K562 (cell line): ENCODE results near the gene PIM3. TPM values are rescaled to one million over a fixed set of nuclear protein-coding genes. Genes with fewer than 3 reads are reported as not detected.

Experiments used
- ATAC-seq: fragments of 200-7000 bp; cut with Tn5 transposase; 3 replicates; pipeline ENCODE4 v1.9.1; 2020; ENCODE audit warnings: moderate library complexity
- BruUV-seq: library from RNA; stranded (reverse); fragments of 400-500 nt; replicated peaks from 2 replicates; lab custom pipeline; 2021; lab: Mats Ljungman, UMichigan
- CTCF ChIA-PET: fragments of 300-600 bp; formaldehyde crosslinking; extraction: SDS; loops from one replicate; lab custom pipeline; 2021; ENCODE audit warnings: low intra/inter-chr PET ratio; lab: Yijun Ruan, JAX
- POLR2A ChIA-PET: fragments of 300-600, 350-650 bp; sonication (Branson Sonifier 250); formaldehyde crosslinking; extraction: SDS; loops from one replicate; lab custom pipeline; 2021; ENCODE audit warnings: antibody characterized with exemption, inconsistent platforms; lab: Yijun Ruan, JAX
- DNase-seq, 4 experiments: peaks; one replicate each; pipeline versions ENCODE4 v3.0.0 to v3.0.0-alpha.2; 2011 to 2018; ENCODE audit warnings: low spot score in 3 of 4, mixed read lengths in 3 of 4; ENCODE audit errors: extremely low read depth in 1 of 4
- FAIRE-seq: peaks from 2 replicates; lab custom pipeline; 2011; peaks lifted over from hg19 to GRCh38; lab: Jason Lieb, UNC
- H2AFZ ChIP-seq: 2 replicates; pipeline ENCODE4 v1.6.0; 2011; ENCODE audit warnings: low read depth, low read length, control low read depth, inconsistent platforms
- H3K27ac ChIP-seq: fragments of 200-600 bp; 3 replicates; pipeline ENCODE4 v1.8.0; 2011; ENCODE audit warnings: low read depth, mild to moderate bottlenecking, control low read depth, inconsistent platforms, low read length, moderate library complexity, mixed read lengths; ENCODE audit errors: extremely low read depth
- H3K27me3 ChIP-seq, 2 experiments: fragments of 300-600 bp in 1 of 2; 2 replicates in 1 of 2; 3 replicates in 1 of 2; pipeline versions ENCODE4 v1.6.0 to v1.8.0; 2011; ENCODE audit warnings: inconsistent platforms in 2 of 2, low read length in 2 of 2, mild to moderate bottlenecking in 1 of 2, mixed read lengths in 1 of 2, moderate library complexity in 1 of 2; ENCODE audit not compliant: control insufficient read depth in 2 of 2, insufficient read depth in 2 of 2
- H3K36me3 ChIP-seq: fragments of 300-600 bp; 3 replicates; pipeline ENCODE4 v1.8.0; 2011; ENCODE audit warnings: mild to moderate bottlenecking, low read length, inconsistent platforms; ENCODE audit not compliant: control insufficient read depth, insufficient read depth
- H3K4me1 ChIP-seq, 2 experiments: fragments of 200-600 bp in 1 of 2; replicated peaks in 1 of 2; 2 replicates in 1 of 2; 3 replicates in 1 of 2; pipeline versions ENCODE4 v1.5.1 to v1.8.0; 2011; ENCODE audit warnings: inconsistent platforms in 2 of 2, low read length in 2 of 2, mild to moderate bottlenecking in 1 of 2, mixed read lengths in 1 of 2, moderate library complexity in 1 of 2; ENCODE audit not compliant: control insufficient read depth in 2 of 2, insufficient read depth in 2 of 2
- H3K4me2 ChIP-seq: 2 replicates; pipeline ENCODE4 v1.6.1; 2011; ENCODE audit warnings: low read length, control low read depth, inconsistent platforms, mixed read lengths; ENCODE audit not compliant: insufficient read depth
- H3K4me3 ChIP-seq: fragments of 200-600 bp; sonication (generic), shearing (Covaris generic); 2 replicates; pipeline ENCODE4 v1.5.1; 2016; ENCODE audit warnings: control low read depth, inconsistent platforms
- H3K79me2 ChIP-seq: fragments of 200-600 bp; 3 replicates; pipeline ENCODE4 v1.8.0; 2011; ENCODE audit warnings: low read length, inconsistent platforms; ENCODE audit not compliant: control insufficient read depth, insufficient read depth
- H3K9ac ChIP-seq, 2 experiments: 2 replicates each; pipeline versions ENCODE4 v1.6.0 to v1.6.1; 2011; ENCODE audit warnings: low read depth in 2 of 2, low read length in 2 of 2, control low read depth in 1 of 2, inconsistent platforms in 1 of 2, mild to moderate bottlenecking in 1 of 2, mixed read lengths in 1 of 2; ENCODE audit not compliant: insufficient read depth in 1 of 2
- H3K9me1 ChIP-seq: one replicate; pipeline ENCODE4 v1.6.0; 2011; ENCODE audit warnings: inconsistent platforms, mild to moderate bottlenecking, low read length, moderate library complexity; ENCODE audit not compliant: control insufficient read depth, insufficient read depth
- H3K9me3 ChIP-seq: replicated peaks from 2 replicates; pipeline ENCODE4 v1.5.1; 2011; ENCODE audit warnings: low read depth, low read length, inconsistent platforms; ENCODE audit not compliant: control insufficient read depth, insufficient read depth
- H4K20me1 ChIP-seq: replicated peaks from 2 replicates; pipeline ENCODE4 v1.6.1; 2011; ENCODE audit warnings: low read length, inconsistent platforms, mixed read lengths; ENCODE audit not compliant: control insufficient read depth, insufficient read depth
- FOXA1 ChIP-seq: fragments of 450-650 bp; IDR thresholded peaks from 2 replicates; pipeline ENCODE4 v1.6.1; 2016; ENCODE audit warnings: mild to moderate bottlenecking, borderline replicate concordance
- KAT7 ChIP-seq: sonication (generic); formaldehyde crosslinking; IDR thresholded peaks from 2 replicates; pipeline ENCODE4 v1.8.0; 2022; ENCODE audit warnings: missing genetic modification reagents, mild to moderate bottlenecking, borderline replicate concordance
- MCM2 ChIP-seq: fragments of 450-650 bp; IDR thresholded peaks from 2 replicates; pipeline ENCODE4 v1.6.1; 2017; ENCODE audit warnings: low read depth, mild to moderate bottlenecking
- POLR2G ChIP-seq: fragments of 200-400 bp; formaldehyde crosslinking; IDR thresholded peaks from 2 replicates; pipeline ENCODE4 v1.6.1; 2017; ENCODE audit warnings: low read depth, mild to moderate bottlenecking, antibody characterized with exemption, low read length, moderate library complexity
- RBFOX2 ChIP-seq: fragments of 200-400 bp; formaldehyde crosslinking; IDR thresholded peaks from 2 replicates; pipeline ENCODE4 v1.6.1; 2017; ENCODE audit warnings: low read depth, mild to moderate bottlenecking, low read length, moderate library complexity
- RBM22 ChIP-seq: fragments of 200-400 bp; formaldehyde crosslinking; IDR thresholded peaks from 2 replicates; pipeline ENCODE4 v1.6.1; 2018; ENCODE audit warnings: low read length, low read depth; ENCODE audit not compliant: poor library complexity, severe bottlenecking
- USF1 ChIP-seq: sonication (generic); formaldehyde crosslinking; IDR thresholded peaks from 2 replicates; pipeline ENCODE4 v1.9.0; 2022; ENCODE audit warnings: mild to moderate bottlenecking, missing genetic modification reagents
- ZNF444 ChIP-seq: fragments of 250-450 bp; sonication (Bioruptor Pico); IDR thresholded peaks from 2 replicates; pipeline ENCODE4 v1.4.0; 2020; ENCODE audit warnings: mild to moderate bottlenecking, moderate library complexity
- ZSCAN29 ChIP-seq: fragments of 450-650 bp; IDR thresholded peaks from 2 replicates; pipeline ENCODE4 v1.6.1; 2017
- WGBS: fragments of 100-300 bp; shearing (Covaris generic); methylation state at CpG from one replicate; pipeline ENCODE4 v1.1.6; 2016; ENCODE audit warnings: low coverage, mixed read lengths; ENCODE audit not compliant: insufficient coverage; ENCODE audit errors: missing lambda C conversion rate; 5-methylcytosine and 5-hydroxymethylcytosine counted together
- in situ Hi-C: fragments of 300-500 bp; cut with MboI; formaldehyde crosslinking; loops from 4 replicates; pipeline ENCODE4 v1.15.0; 2018; ENCODE audit warnings: inconsistent platforms, mixed read lengths
- intact Hi-C: fragments of 100-400 bp; cut with micrococcal nuclease; formaldehyde crosslinking; loops from 2 replicates; pipeline ENCODE4 v1.14.2; 2022
- polyA plus RNA-seq, 8 experiments: library from polyadenylated mRNA; depleted of rRNA in 4 of 8; stranded (reverse) in 5 of 8; unstranded in 3 of 8; fragments of >200 nt; fragmentation: Nextera tagmentation in 2 of 8; fragmentation: Illumina TruSeq in 1 of 8; extraction: Ambion mirVana in 2 of 8; extraction: Trizol in 1 of 8; gene quantifications; 2 replicates each; pipeline versions ENCODE4 v1.2.1 to v1.2.3, GENCODE V29; 2011 to 2014; ENCODE audit warnings: inconsistent platforms in 1 of 8, missing spikeins in 1 of 8
- total RNA-seq, 7 experiments: library from RNA; depleted of rRNA in 6 of 7; stranded (reverse); fragments of >200 nt in 6 of 7; fragmentation: Illumina TruSeq in 2 of 7; extraction: Trizol in 2 of 7; gene quantifications; 2 replicates each; pipeline versions ENCODE4 v1.2.1 to v1.2.3, GENCODE V29; 2011 to 2021; ENCODE audit warnings: low replicate concordance in 1 of 7

PIM3 gene
- total and polyA plus RNA-seq, 9 of the 15 experiments (the other 6 are each of a cell fraction or from before 2014, with no cell fraction given), result 0.24 to 40.5 (median 5.3) TPM

GRCh38 chr22:49964136-49965090 is 3.8 kb downstream of the PIM3 start (continued):
- TF ChIP-seq USF1 (CRISPR knock-in tag), result no peak
- no peak for TF ChIP-seq FOXA1
- no peak for TF ChIP-seq MCM2
- no peak for TF ChIP-seq ZSCAN29

GRCh38 chr22:49965091-49966040 is 4.8 kb downstream of the PIM3 start:
- POLR2A ChIA-PET, result interaction anchor here (0.6 to 2.2 kb wide), 4 partner anchors 10 to 532 kb away, joined by 3 to 9 read pairs (median 3); no protein-coding TSS in a partner anchor

More at GRCh38 chr22:49965091-49966040, 4.8 kb downstream of the PIM3 start:
- Histone ChIP-seq H3K4me3 (no peak overlapping the region), H4K20me1 (peaks cover 15% of the 10 kb centered on the region), H3K9me3 (no peaks in the 10 kb centered on the region), H3K27ac (no peak overlapping the region), H3K79me2 (peaks cover 36% of the 10 kb centered on the region), H2AFZ (no peak overlapping the region), H3K4me2 (no peak overlapping the region), H3K9ac (peak overlapping the region in 1 of 2 experiments; percentile 68; a peak in 2 of 4 replicates), H3K4me1 (peaks cover 22 to 90% of the 10 kb centered on the region in 2 experiments), H3K36me3 (peaks cover 34% of the 10 kb centered on the region; the same call in 1 of the 3 replicates), H3K27me3 (no peaks in the 10 kb centered on the region), H3K9me1 (peaks cover 4% of the 10 kb centered on the region)
- TF ChIP-seq RBM22 (peak; percentile 64), RBFOX2 (peak; percentile 69), KAT7 (no peak), POLR2G (peak; percentile 67), ZNF444 (CRISPR knock-in tag) (no peak)
- ATAC-seq (no peak), DNase-seq (no peak), FAIRE-seq (no peak)
- WGBS, result 85% methylated on average over 11 of the region's 22 CpGs
- CTCF ChIA-PET, result no interaction called here
- in situ Hi-C loops (no loop called here), intact Hi-C loops (no loop called here)
- no TSS peak for BruUV-seq
